Duodenal mucosa (tissue), 2 donors: ENCODE data around the gene ZEB2.

Source experiments
- H3K27ac ChIP-seq: one replicate; pipeline ENCODE4 v1.7.0; 2013; ENCODE audit warnings: low read depth, low read length
- H3K27me3 ChIP-seq, 2 donors: one replicate each; pipeline ENCODE4 v1.7.0; 2013; ENCODE audit warnings: low read length in 2 of 2, control low read depth in 1 of 2; ENCODE audit not compliant: insufficient read depth in 2 of 2, control insufficient read depth in 1 of 2
- H3K36me3 ChIP-seq, 2 donors: one replicate each; pipeline ENCODE4 v1.7.0; 2013; ENCODE audit warnings: low read length in 2 of 2, control low read depth in 1 of 2; ENCODE audit not compliant: insufficient read depth in 2 of 2, control insufficient read depth in 1 of 2
- H3K4me1 ChIP-seq, 2 donors: one replicate each; pipeline ENCODE4 v1.7.0; 2013; ENCODE audit warnings: low read length in 2 of 2, control low read depth in 1 of 2; ENCODE audit not compliant: insufficient read depth in 2 of 2, control insufficient read depth in 1 of 2
- H3K4me3 ChIP-seq, 2 donors: one replicate each; pipeline ENCODE4 v1.7.0; 2013; ENCODE audit warnings: low read length in 2 of 2, low read depth in 1 of 2
- H3K9ac ChIP-seq, 2 donors: one replicate each; pipeline ENCODE4 v1.7.0; 2013; ENCODE audit warnings: low read length in 2 of 2, low read depth in 1 of 2
- H3K9me3 ChIP-seq, 2 donors: one replicate each; pipeline ENCODE4 v1.7.0; 2013; ENCODE audit warnings: low read length in 2 of 2, control low read depth in 1 of 2; ENCODE audit not compliant: control insufficient read depth in 1 of 2

Gene ZEB2

GRCh38 chr2:144481109-144481508 is 38.8 kb downstream of the ZEB2 start:
- no peak overlapping the region for H3K9ac ChIP-seq
- no peak overlapping the region for H3K4me3 ChIP-seq
- H3K27ac ChIP-seq, result no peak overlapping the region
- H3K36me3 ChIP-seq, result no peaks in the 10 kb centered on the region
- no peaks in the 10 kb centered on the region for H3K27me3 ChIP-seq
- H3K9me3 ChIP-seq, result no peaks in the 10 kb centered on the region
- peaks cover 3 to 6% of the 10 kb centered on the region in 2 donors for H3K4me1 ChIP-seq

GRCh38 chr2:144480285-144480684 is 39.6 kb downstream of the ZEB2 start:
- Histone ChIP-seq H3K4me3 (no peak overlapping the region), H3K27ac (no peak overlapping the region), H3K9me3 (no peaks in the 10 kb centered on the region), H3K36me3 (no peaks in the 10 kb centered on the region), H3K27me3 (no peaks in the 10 kb centered on the region), H3K9ac (no peak overlapping the region), H3K4me1 (peaks cover 3 to 7% of the 10 kb centered on the region in 2 donors)

- Histone ChIP-seq H3K9me3 (no peaks in the 10 kb centered on the region), H3K4me1 (peaks cover 3 to 7% of the 10 kb centered on the region in 2 donors), H3K9ac (no peak overlapping the region), H3K4me3 (no peak overlapping the region), H3K27ac (no peak overlapping the region), H3K36me3 (no peaks in the 10 kb centered on the region), H3K27me3 (no peaks in the 10 kb centered on the region)
These were observed 40.3 kb downstream of the ZEB2 start for GRCh38 chr2:144479659-144480058.

GRCh38 chr2:144479138-144479537 is 40.8 kb downstream of the ZEB2 start:
- Histone ChIP-seq H3K9me3 (no peaks in the 10 kb centered on the region), H3K27me3 (no peaks in the 10 kb centered on the region), H3K9ac (no peak overlapping the region), H3K36me3 (no peaks in the 10 kb centered on the region), H3K27ac (no peak overlapping the region), H3K4me1 (peaks cover 3 to 7% of the 10 kb centered on the region in 2 donors), H3K4me3 (no peak overlapping the region)

GRCh38 chr2:144477957-144478311 is 42.0 kb downstream of the ZEB2 start:
- no peak overlapping the region for H3K27ac ChIP-seq
- peaks cover 3 to 7% of the 10 kb centered on the region in 2 donors for H3K4me1 ChIP-seq
- H3K9me3 ChIP-seq, result no peaks in the 10 kb centered on the region
- H3K36me3 ChIP-seq, result no peaks in the 10 kb centered on the region
- H3K9ac ChIP-seq, result no peak overlapping the region
- H3K27me3 ChIP-seq, result no peaks in the 10 kb centered on the region
- no peak overlapping the region for H3K4me3 ChIP-seq

GRCh38 chr2:144477281-144477956 is 42.5 kb downstream of the ZEB2 start:
- Histone ChIP-seq H3K27ac (no peak overlapping the region), H3K36me3 (no peaks in the 10 kb centered on the region), H3K9ac (no peak overlapping the region), H3K27me3 (no peaks in the 10 kb centered on the region), H3K9me3 (no peaks in the 10 kb centered on the region), H3K4me3 (no peak overlapping the region), H3K4me1 (peaks cover 3 to 7% of the 10 kb centered on the region in 2 donors)

GRCh38 chr2:144476682-144477081 is 43.2 kb downstream of the ZEB2 start:
- Histone ChIP-seq H3K4me1 (peaks cover 3 to 7% of the 10 kb centered on the region in 2 donors), H3K4me3 (no peak overlapping the region), H3K9me3 (no peaks in the 10 kb centered on the region), H3K27me3 (no peaks in the 10 kb centered on the region), H3K36me3 (no peaks in the 10 kb centered on the region), H3K27ac (no peak overlapping the region), H3K9ac (no peak overlapping the region)

GRCh38 chr2:144475569-144476275 is 44.2 kb downstream of the ZEB2 start:
- Histone ChIP-seq H3K36me3 (no peaks in the 10 kb centered on the region), H3K4me3 (no peak overlapping the region), H3K9ac (no peak overlapping the region), H3K27me3 (no peaks in the 10 kb centered on the region), H3K4me1 (peaks cover 3 to 7% of the 10 kb centered on the region in 2 donors), H3K27ac (no peak overlapping the region), H3K9me3 (no peaks in the 10 kb centered on the region)

GRCh38 chr2:144475044-144475443 is 44.9 kb downstream of the ZEB2 start:
- H3K4me3 ChIP-seq, result no peak overlapping the region
- no peak overlapping the region for H3K27ac ChIP-seq
- H3K36me3 ChIP-seq, result no peaks in the 10 kb centered on the region
- H3K9me3 ChIP-seq, result no peaks in the 10 kb centered on the region
- H3K4me1 ChIP-seq, result peaks cover 3 to 7% of the 10 kb centered on the region in 2 donors
- H3K9ac ChIP-seq, result no peak overlapping the region
- H3K27me3 ChIP-seq, result no peaks in the 10 kb centered on the region

- Histone ChIP-seq H3K27ac (no peak overlapping the region), H3K4me1 (peaks cover 3 to 7% of the 10 kb centered on the region in 2 donors), H3K9ac (no peak overlapping the region), H3K4me3 (no peak overlapping the region), H3K27me3 (no peaks in the 10 kb centered on the region), H3K9me3 (no peaks in the 10 kb centered on the region), H3K36me3 (no peaks in the 10 kb centered on the region)
These were observed 45.9 kb downstream of the ZEB2 start for GRCh38 chr2:144474017-144474416.
